NCI-H748 (cell line): Measurements from ENCODE around the gene DOK7.

ENCODE experiments used
- DNase-seq: peaks from one replicate; lab custom pipeline; 2025; ENCODE audit not compliant: unreplicated experiment; lab: John Stamatoyannopoulos, UW

The DOK7 gene, protein sequence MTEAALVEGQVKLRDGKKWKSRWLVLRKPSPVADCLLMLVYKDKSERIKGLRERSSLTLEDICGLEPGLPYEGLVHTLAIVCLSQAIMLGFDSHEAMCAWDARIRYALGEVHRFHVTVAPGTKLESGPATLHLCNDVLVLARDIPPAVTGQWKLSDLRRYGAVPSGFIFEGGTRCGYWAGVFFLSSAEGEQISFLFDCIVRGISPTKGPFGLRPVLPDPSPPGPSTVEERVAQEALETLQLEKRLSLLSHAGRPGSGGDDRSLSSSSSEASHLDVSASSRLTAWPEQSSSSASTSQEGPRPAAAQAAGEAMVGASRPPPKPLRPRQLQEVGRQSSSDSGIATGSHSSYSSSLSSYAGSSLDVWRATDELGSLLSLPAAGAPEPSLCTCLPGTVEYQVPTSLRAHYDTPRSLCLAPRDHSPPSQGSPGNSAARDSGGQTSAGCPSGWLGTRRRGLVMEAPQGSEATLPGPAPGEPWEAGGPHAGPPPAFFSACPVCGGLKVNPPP

DNA sequence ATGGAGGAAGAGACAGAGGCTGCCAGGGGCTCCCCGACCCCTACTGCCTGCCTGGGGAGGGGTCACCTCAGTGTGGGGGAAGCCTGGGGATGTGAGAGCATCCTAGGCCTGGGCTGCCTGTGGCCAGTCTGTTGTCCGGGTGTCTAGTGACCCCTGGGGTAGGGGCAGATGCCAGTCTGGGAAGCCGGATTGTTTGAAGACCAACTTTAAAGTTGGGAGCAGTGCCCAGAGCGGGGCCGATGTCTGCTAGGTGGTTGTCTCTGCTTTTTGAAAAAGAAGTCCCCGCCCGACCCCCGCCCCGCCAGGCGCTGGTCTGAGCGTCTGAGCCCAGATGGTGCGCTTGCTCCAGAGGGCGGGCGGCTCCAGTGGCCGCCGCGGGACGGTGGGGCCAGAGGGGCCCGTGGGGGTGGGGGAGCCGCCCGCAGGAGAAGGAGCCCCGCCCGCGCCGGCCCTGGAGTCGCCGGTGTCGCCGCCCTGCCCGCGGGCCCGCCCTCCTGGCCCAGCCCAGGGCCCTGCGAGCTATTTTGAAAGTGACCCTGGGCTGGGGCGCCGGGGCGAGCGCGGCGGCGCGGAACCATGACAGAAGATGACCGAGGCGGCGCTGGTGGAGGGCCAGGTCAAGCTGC, at the start of gene DOK7:
Gene DOK7, plus strand, starts transcription at position 517 of the 626 bp plus-strand sequence. Its CDS starts 70 bp downstream, at position 587.
- no peak for DNase-seq

DNA sequence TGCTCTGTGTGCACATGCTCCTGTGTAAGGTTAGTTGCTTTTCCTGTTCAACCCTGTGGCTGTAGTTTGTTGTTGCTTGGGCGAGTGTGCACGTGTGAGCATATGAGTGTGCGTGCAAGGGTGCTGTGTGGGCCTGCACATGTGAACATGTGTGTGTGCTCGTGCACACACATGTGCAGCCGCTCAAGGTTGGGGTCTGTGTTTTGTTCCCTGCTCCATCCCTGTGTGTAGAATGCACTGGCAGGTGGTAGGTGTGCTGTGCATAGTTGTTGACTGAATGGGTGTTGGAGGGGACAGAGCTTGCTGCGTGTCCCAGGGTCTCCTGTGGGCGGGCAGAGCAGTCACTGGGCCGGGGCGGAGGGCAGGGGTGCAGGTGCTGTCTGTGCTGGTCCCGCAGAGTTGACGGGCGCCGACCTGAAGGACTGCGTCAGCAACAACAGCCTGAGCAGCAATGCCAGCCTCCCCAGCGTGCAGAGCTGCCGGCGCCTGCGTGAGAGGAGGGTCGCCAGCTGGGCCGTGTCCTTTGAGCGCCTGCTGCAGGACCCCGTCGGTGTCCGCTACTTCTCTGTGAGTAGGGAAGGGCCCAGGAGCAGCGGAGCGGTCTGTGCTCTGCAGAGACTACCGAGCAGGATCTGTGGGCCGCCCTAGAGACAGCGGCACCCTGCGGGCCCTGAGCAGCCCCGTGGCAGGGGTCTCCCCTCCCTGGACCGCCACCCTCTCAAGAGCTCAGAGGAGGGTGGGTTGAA, 49.3 kb upstream of the DOK7 start:
- DNase-seq, result no peak

DNA sequence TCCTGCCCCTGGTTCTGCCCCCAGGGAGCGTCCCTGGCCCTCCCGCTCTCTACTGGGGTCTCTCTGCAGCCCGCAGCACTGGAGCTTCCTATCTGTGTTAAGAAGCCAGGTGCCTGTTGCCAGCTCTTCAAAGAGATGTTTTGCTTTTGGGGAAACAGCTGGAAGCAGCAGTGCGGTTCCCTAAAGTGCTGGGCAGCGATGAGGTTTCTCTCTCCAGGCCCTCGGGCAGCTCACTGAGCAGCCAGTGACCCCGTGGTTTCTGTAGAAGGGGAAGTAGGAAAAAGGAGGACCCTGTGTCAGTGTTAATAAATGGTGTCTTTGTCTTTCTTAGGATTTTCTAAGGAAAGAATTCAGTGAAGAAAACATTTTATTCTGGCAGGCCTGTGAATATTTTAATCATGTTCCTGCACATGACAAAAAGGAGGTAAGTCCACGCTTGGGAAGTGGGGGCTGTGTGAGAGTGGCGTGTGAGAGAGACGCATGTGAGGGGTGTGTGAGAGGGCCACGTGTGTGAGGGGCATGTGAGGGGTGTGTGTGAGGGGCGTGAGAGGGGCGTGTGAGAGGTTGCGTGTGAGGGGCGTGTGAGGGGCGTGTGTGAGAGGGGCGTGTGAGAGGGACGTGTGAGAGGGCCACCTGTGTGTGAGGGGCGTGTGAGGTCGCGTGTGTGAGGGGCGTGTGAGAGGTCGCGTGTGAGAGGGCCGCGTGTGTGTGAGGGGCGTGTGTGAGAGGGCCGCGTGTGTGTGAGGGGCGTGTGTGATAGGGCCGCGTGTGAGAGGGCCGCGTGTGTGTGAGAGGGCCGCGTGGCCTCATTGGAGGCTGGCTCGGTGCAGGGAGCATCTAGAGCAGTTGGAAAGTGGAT, 48.5 kb upstream of the DOK7 start:
- DNase-seq, result no peak

DNA sequence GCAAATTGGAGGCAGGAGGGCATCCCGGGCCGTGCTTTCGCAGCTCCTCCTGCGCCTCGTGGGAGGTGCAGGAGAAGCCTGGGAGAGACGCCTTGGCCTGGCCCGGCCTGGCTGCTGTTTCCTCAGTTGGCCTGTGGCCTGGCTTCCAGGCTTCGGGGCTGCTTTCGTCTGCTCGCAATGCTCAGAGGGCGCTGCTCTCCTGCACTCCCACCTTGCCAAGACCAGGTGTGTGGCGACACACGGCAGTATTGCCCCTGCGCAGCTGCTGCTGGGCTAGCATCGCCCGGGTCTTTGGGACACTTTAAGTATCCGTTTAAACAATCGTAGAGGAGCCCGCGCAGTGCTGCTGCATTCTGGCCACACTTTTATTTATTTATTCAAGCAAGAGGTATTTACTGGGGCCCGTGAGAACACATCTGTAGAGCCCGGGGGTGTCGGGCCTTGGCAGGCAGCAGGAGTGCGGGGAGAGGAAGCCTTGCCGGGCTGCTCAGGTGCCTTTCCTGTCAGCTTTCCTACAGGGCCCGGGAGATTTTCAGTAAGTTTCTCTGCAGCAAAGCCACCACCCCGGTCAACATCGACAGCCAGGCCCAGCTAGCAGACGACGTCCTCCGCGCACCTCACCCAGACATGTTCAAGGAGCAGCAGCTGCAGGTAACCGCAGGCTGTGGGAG, 47.5 kb upstream of the DOK7 start:
- no peak for DNase-seq

DNA sequence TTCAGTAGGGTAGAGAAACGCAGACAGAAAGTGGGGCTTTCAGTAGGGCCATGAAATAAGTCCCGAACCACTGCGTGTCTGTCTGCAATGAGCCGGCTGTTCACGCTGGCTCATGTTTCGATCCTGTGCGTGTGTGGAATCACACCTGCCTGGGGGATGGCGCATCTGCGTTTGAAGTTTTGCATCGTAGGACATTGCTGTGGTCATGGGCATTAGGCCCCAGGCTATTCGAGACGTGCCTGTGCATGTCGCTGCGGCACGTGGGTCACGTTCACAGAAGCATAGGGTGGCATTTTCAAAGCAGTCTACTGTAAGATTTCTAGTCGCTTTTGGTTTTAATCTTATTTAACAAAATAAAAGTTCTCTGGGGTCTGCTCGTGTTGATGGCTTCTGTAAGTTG, 46.8 kb upstream of the DOK7 start:
- no peak for DNase-seq

DNA sequence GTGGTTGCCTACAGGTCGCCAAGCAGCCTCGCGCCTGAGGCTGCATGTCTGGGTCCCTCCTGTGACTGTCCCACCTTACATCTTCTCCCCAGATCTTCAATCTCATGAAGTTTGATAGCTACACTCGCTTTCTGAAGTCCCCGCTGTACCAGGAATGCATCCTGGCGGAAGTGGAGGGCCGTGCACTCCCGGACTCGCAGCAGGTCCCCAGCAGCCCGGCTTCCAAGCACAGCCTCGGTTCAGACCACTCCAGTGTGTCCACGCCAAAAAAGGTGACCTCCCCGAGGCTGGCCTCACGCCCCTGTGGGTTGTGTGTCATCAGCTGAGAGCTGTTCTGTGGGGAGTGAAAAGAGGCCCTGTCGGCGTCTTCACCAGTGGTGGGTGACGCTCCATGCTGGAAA, 46.3 kb upstream of the DOK7 start:
- no peak for DNase-seq

DNA sequence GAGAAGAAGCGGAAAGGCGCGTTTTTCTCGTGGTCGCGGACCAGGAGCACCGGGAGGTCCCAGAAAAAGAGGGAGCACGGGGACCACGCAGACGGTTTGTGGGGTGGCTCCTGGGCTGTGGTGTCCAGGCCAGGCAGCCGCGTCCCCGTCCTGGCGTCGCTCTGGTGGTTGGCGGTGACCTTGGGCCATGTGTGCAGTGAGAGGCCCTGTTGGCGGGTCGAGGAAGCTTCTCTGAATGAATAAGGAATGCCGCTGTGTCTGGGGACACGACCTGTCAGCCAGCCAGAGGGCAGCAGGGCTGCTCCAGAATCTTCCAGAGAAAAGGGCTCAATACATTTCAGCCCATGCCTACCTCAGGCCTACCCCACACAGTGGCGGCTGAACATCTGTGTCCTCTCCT, 45.7 kb upstream of the DOK7 start:
- DNase-seq, result no peak

DNA sequence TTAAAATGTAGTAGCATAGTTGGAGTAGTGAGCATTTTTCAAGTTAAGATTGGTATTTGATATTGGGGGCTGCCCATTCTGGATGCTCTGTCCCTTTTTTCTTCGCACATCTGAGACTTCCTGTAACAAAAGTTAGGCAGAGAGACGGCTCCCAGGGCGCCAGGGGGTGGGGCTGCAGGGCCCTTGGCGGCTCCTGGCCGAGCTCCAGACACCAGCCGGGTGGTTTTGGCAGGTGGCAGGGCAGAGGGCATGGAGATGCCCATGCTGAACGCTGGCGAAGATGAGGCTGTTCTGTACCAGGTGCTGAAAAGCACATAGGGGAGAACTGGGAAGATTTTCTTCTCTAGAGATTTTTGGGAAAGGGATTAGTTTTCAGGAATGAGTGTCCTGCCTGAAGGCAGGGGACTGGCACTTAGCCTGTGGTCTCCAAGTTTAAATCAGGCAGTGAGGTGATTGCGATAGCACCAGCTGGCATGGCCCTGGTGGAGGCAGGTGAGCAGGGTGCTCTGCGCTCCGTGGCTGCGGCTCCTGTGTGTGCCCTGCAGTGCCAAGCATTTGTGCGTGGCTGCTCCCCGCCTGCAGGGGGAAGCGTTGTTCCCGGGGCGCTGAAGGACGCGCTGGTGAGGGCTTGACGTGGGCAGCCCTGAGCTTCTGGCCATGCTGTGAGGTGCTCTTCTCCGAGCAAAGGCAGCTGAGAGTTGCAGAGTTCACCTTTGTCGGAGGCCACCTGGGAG, 44.9 kb upstream of the DOK7 start:
- DNase-seq, result no peak

DNA sequence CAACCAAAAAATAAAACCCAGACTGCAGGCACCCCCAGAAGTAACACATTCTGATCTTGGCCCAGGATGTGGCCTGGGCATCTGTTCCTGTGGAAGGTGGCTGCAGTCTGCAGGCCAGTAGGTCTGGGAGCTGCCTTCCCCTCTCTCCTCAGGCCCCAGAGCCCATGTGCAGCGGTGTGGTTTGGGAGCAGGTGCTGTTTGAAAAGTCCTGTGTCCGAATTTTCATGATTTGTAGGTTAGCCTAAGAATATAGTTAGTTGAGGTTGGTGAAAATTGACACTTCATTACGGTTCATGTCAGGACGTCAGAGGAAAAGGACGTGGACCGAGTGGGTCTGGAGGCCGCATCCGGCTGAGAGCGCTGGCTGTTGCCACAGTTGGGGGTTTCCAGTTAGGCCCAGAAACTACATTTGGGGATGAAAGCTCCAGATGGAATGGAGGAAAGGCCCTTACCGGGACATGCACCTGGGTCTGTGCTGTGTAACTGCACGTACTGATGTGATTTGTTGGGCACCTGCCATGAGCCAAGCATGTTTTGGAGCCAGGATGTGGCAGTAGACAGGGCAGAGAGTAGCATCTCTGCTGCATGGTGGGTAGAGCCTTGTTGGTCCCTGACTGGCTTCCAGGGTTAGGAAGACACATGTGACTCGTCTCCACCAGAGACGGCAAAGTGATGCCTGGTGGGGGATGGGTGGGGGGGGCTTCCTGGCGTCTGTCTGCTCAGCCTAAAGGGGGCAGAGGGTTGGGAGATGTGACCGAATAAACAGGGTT, 43.1 kb upstream of the DOK7 start:
- DNase-seq, result no peak

DNA sequence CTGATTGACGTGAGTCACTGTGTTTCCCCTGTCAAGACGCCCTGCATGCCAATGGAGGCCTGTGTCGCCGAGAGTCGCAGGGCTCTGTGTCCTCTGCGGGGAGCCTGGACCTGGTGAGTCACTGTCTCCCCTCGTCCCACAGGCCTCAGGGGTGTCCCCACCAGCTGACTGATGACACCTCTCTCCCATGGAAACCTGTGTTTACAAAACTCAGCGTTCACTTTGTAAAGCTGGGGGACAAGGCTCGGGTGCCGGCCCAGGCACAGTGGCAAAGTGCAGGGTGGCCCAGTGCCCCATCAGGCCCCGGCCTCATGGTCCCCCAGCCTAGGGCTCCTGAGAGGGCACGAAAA, 42.5 kb upstream of the DOK7 start:
- DNase-seq, result no peak

DNA sequence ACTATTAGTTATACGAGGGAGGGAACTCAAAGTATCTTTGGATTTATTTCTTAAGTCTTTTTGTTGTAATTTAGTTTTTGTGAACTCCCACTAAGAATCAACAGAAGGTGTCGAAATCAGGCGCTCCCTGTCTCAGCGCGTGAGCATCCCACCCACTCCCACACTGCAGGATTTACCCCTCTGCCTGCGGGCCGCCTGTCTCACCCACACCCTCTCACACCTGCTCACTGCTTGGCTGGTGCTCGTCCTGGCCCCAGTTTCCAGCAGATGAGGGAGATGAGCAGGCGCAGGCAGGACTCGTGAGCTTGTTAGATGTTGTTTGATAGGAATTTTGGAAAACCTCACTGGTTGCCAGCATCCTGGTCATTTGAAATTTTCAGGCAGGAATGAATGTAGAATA, 42.1 kb upstream of the DOK7 start:
- no peak for DNase-seq

DNA sequence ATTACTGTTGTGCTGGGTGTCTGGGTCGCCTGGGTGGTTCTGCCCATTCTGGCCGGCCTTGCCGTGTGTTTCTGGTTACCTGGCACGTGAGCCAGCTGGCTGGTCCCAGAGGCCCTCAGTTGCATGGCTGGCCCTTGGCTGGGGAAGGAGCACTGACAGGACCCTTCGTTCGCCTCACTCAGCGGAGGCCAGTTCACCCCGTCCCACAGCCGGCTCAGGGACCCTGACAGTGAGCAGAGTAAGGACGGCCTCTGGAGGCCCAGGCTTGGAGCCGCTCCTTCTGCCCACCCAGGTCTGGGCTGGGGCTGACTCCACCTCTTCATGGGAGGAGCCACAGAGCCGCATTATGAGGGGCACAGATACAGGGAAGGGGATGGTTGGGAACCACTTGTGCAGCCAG, 41.6 kb upstream of the DOK7 start:
- no peak for DNase-seq

DNA sequence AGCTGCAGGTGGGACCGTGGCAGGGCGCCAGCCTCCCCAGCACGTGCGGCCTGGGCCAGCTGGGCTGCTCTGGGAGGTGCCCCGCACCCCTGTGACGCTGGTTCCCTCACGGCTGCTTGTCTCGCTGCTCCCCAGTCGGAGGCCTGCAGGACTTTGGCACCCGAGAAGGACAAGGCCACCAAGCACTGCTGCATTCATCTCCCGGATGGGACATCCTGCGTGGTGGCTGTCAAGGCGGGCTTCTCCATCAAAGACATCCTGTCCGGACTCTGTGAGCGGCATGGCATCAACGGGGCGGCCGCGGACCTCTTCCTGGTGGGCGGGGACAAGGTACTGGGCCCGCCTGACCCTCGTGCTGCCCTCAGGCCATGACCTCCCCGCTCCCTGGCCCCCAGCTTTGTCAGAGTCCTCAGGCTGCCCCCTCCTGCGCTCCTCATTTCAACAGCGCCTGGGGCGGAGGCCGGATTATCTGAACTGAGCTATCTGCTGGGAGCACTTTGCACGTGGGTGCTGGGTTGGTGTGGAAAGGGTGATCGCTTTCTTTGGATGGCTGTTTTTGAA, 40.8 kb upstream of the DOK7 start:
- DNase-seq, result no peak

DNA sequence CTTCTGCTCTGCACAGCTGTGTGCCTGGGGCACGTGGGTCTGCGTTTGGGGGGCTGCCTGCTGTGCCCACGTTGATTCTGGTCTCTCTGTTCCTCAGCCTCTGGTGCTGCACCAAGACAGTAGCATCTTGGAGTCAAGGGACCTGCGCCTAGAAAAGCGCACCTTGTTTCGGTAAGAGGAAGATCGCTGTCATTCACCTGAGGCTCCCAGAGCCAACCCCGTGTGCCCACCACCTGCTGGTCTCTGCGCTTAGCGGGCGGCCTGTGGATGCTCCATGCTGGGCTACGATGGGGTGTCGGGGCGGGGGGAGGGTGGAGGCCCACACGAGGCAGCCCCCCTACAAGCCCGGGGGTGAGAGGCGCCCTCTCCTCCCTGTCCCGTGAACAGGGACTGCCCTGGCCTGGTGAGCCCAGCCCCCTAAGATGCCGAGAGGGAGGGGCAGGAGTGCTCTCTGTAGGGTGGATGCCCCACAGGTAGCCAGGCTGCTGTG, 40.3 kb upstream of the DOK7 start:
- DNase-seq, result no peak

DNA sequence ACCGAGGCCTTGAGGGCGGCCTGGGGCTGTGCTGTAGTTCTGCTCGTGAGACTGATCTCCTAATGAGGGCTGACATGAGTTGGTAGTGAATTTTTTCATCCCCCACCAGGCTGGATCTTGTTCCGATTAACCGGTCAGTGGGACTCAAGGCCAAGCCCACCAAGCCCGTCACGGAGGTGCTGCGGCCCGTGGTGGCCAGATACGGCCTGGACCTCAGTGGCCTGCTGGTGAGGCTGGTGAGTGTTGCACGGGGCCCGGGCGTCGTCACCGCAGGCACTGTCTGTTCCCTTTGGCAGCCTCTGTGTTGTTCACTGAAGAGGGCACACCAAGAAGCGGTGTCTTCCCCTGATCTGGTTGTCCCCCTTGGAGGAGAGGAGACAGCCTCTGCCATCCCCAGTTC, 39.7 kb upstream of the DOK7 start:
- no peak for DNase-seq

DNA sequence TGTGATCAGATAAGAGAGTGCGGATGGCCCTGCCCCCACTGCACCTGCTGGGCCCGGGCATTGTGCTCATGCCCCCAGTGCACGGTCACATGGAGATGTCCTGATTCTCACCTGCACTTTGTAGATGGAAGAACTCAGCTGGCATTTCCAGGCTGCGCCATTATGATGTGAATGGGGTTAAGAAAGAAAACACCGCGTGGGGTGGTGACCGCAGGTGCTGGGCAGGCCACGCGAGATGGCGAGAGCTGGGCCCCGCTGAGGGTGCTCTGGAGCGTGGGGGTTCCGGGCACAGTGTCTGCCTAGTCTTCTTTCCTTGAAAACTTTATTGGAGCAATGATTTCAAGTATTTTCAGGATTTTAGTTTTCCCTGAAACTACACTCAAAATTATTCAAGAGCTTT, 39.2 kb upstream of the DOK7 start:
- DNase-seq, result no peak

DNA sequence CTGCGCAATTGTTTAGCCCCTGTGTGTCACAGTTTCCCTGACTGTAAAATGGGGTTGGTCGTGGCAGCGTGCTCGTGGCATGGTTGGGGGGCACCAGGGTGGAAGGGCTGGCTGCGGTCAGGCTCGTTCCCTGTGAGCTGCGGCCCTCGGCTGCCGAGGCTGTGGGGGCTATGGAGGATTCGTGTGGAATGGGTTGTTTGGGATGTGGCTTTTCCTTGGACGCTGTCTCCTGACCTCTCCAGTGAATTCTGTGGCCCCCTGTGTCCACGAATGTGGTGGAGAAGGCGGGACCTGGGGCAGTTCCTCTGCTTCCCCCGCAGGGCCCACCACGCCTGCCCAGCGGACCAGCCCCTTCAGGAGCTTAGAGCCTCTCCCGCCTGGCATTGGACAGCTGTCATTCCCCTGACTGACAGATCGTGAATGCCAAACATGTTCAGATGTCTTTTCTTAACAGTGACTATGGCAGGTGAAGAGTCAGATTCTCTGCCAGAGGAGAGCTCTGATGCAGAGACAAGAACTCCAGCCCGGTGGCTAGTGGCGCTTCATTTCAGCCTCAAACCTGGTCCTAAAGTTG, 38.5 kb upstream of the DOK7 start:
- DNase-seq, result no peak

DNA sequence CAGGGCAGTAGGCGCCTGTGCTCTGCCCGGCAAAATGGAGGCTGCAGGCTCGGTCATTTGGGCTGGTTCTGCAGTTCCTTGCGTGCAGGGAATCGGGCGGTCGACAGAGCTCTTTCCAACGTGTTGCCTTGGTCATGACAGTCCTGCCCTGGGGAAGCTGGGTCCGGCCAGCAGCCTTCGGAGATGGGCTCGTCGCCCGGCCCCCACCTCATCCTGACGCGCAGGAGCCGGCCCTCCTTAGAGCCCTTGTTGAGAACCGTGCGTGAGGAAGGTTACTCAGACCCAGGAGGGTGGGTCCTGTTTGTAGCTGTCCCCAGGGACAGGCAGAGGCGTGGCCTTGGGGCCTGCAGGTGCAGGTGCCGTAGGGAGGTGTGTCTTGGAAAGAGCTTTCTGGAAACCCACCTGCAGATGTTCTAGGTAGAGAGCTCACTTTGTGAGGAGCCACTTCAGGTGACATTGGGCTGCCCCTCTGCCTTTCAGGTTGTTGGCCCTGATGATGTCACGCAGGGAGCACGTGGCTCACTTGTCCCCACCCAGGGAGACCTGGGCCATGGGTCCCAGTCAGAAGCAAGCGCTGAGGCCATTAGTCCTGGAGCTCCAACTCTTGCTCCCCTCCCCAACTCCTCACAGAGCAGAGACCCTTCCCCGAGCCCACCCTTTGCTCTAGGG, 36.5 kb upstream of the DOK7 start:
- DNase-seq, result no peak
